SK-MEL-5 (cell line): ENCODE measurements around the gene EOLA1. TPM values are rescaled to one million over a fixed set of nuclear protein-coding genes. Genes with fewer than 3 reads are reported as not detected.
"Not testable (repeated sequence)": the region's sequence is repeated elsewhere in the genome, so short reads cannot be mapped to it uniquely, and the experiment has no call there.

ENCODE experiments used
- DNase-seq: peaks from one replicate; pipeline ENCODE4 v3.0.0-alpha.2; 2016; ENCODE audit warnings: low read depth, low spot score
- in situ Hi-C: cut with HindIII; loops from 2 replicates; pipeline ENCODE4 v1.10.0; 2016; ENCODE audit warnings: low sequenced_read_pairs, high pct_unique_total_duplicates, low pct_unique_long_range_greater_than_20kb
- total RNA-seq: library from RNA; depleted of rRNA; stranded (reverse); fragments of >200 nt; shearing (Covaris generic); gene quantifications from 2 replicates; pipeline ENCODE4 v1.2.3, GENCODE V29; 2014; rRNA removed

EOLA1 gene
- total RNA-seq, 1 experiment from 2014 or later = 20.9 TPM

- in situ Hi-C loops = no loop called here
- no peak for DNase-seq
Measured at GRCh38 chrX:149568701-149569296, 28.0 kb downstream of the EOLA1 start.

- DNase-seq = no peak
- in situ Hi-C loops = no loop called here
Measured at GRCh38 chrX:149569770-149570169, 29.0 kb downstream of the EOLA1 start.

GRCh38 chrX:149570668-149571067 lies 29.9 kb downstream of the EOLA1 start:
- peak; percentile 71 for DNase-seq

GRCh38 chrX:149571770-149572169 lies 31.0 kb downstream of the EOLA1 start:
- in situ Hi-C loops = no loop called here
- DNase-seq = no peak

More at GRCh38 chrX:149570668-149571067, 29.9 kb downstream of the EOLA1 start:
- in situ Hi-C loops = no loop called here

GRCh38 chrX:149572743-149573142 lies 31.9 kb downstream of the EOLA1 start:
- DNase-seq = no peak
- in situ Hi-C loops = no loop called here

GRCh38 chrX:149573456-149573855 lies 32.6 kb downstream of the EOLA1 start:
- DNase-seq, in situ Hi-C loops: not testable (repeated sequence)

- in situ Hi-C loops, DNase-seq: not testable (repeated sequence)
Measured at GRCh38 chrX:149585631-149586030, 44.8 kb downstream of the EOLA1 start.

GRCh38 chrX:149587359-149587758 lies 46.5 kb downstream of the EOLA1 start, which contains the start of gene MAGEA9B:
Gene MAGEA9B (minus strand): TSS chrX:149587459. CDS start chrX:149583179, 4,280 bp downstream.
- in situ Hi-C loops, DNase-seq: not testable (repeated sequence)

- DNase-seq, in situ Hi-C loops: not testable (repeated sequence)
Measured at GRCh38 chrX:149590993-149591392, 50.2 kb downstream of the EOLA1 start.

GRCh38 chrX:149595214-149595613 lies 54.4 kb downstream of the EOLA1 start, which contains the start of gene HSFX2:
Gene HSFX2 (minus strand): TSS chrX:149595314. CDS start chrX:149594700, 614 bp downstream.
- in situ Hi-C loops, DNase-seq: not testable (repeated sequence)

- DNase-seq, in situ Hi-C loops: not testable (repeated sequence)
Measured at GRCh38 chrX:149595943-149596342, 55.1 kb downstream of the EOLA1 start.

Other genes with a start within 250 kb of the EOLA1 start
- gene IDS, start 35.7 kb upstream of the EOLA1 start, total RNA-seq = 31.6 and 36.8 TPM in 2 replicates
- not detected in 2 replicates for gene HSFX3, start 8.9 kb downstream of the EOLA1 start, total RNA-seq
- gene MAGEA9B, start 46.4 kb downstream of the EOLA1 start, total RNA-seq = 0.27 TPM in 1 of 2 replicates, not detected in the other
- not detected in 2 replicates for gene HSFX2, start 54.3 kb downstream of the EOLA1 start, total RNA-seq
- 16.9 and 18.0 TPM in 2 replicates for gene TMEM185A, start 90.8 kb downstream of the EOLA1 start, total RNA-seq
- 0.24 and 0.43 TPM in 2 replicates for gene MAGEA11, start 171.0 kb downstream of the EOLA1 start, total RNA-seq
- 0.74 and 0.85 TPM in 2 replicates for gene HSFX1, start 233.1 kb downstream of the EOLA1 start, total RNA-seq
- not detected in 2 replicates for gene MAGEA9, start 240.9 kb downstream of the EOLA1 start, total RNA-seq